Astrocyte of the spinal cord (primary cell): ENCODE data around the gene BTG2.

Experiments used
- DNase-seq: peaks from one replicate; pipeline ENCODE4 v3.0.0; 2011; ENCODE audit warnings: low read depth, low spot score
- H3K4me3 ChIP-seq: 2 replicates; pipeline ENCODE4 v1.5.1; 2011; ENCODE audit warnings: low read depth, mild to moderate bottlenecking, low read length, moderate library complexity
- in situ Hi-C: cut with HindIII; loops from 2 replicates; pipeline ENCODE4 v1.10.0; 2017; ENCODE audit warnings: low sequenced_read_pairs
- TF ChIP-seq, protein P1 (sequence below): IDR thresholded peaks from 2 replicates; pipeline ENCODE4 v1.5.1; 2012; ENCODE audit warnings: low read depth, mild to moderate bottlenecking, low read length, inconsistent platforms

BTG2 gene

GRCh38 chr1:203346769-203347102, 41.4 kb downstream of the BTG2 start:
- TF ChIP-seq, protein P1, sequence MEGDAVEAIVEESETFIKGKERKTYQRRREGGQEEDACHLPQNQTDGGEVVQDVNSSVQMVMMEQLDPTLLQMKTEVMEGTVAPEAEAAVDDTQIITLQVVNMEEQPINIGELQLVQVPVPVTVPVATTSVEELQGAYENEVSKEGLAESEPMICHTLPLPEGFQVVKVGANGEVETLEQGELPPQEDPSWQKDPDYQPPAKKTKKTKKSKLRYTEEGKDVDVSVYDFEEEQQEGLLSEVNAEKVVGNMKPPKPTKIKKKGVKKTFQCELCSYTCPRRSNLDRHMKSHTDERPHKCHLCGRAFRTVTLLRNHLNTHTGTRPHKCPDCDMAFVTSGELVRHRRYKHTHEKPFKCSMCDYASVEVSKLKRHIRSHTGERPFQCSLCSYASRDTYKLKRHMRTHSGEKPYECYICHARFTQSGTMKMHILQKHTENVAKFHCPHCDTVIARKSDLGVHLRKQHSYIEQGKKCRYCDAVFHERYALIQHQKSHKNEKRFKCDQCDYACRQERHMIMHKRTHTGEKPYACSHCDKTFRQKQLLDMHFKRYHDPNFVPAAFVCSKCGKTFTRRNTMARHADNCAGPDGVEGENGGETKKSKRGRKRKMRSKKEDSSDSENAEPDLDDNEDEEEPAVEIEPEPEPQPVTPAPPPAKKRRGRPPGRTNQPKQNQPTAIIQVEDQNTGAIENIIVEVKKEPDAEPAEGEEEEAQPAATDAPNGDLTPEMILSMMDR: no peak
- in situ Hi-C loops: no loop called here
- DNase-seq: no peak
- H3K4me3 ChIP-seq: no peak overlapping the region

- no peak overlapping the region for H3K4me3 ChIP-seq
- no peak for DNase-seq
- in situ Hi-C loops: no loop called here
- TF ChIP-seq, protein P1: no peak
Observed at GRCh38 chr1:203349166-203349565, 43.8 kb downstream of the BTG2 start.

- no peak overlapping the region for H3K4me3 ChIP-seq
- in situ Hi-C loops: no loop called here
- DNase-seq: no peak
- TF ChIP-seq, protein P1: no peak
Observed at GRCh38 chr1:203349773-203350524, 44.6 kb downstream of the BTG2 start.

GRCh38 chr1:203351037-203351625, 45.8 kb downstream of the BTG2 start, which contains the start of gene FMOD:
FMOD (minus strand) TSS chr1:203351122; CDS start chr1:203348270, 2,852 bp downstream.
- H3K4me3 ChIP-seq: no peak within 1 kb of the TSS
- TF ChIP-seq, protein P1: peak; percentile 5
- in situ Hi-C loops: no loop called here
- DNase-seq: no peak

GRCh38 chr1:203353486-203353885, 48.2 kb downstream of the BTG2 start:
- in situ Hi-C loops: no loop called here
- DNase-seq: no peak

DNA sequence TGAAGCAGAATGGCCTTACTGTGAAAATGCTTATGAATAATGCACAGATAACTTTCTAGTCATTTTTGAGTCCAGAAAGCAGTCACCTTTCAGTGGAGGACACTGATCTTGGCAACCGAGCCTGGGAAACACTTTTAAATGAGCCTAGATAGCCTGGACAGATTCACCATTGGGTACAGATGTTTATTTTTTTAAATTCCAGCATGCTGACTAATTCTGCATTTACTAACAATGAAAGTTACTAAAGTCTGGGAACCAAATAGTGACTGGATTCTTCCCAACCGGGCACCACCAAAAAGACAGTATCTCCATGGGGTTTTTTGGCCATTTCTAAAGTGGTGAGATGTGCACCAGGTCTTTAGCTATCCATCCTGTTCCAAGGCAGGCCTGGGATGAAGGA, 48.9 kb downstream of the BTG2 start:
- in situ Hi-C loops: no loop called here
- TF ChIP-seq, protein P1: no peak
- DNase-seq: peak; percentile 31
- no peak overlapping the region for H3K4me3 ChIP-seq

More at GRCh38 chr1:203353486-203353885, 48.2 kb downstream of the BTG2 start:
- H3K4me3 ChIP-seq: no peak overlapping the region
- TF ChIP-seq, protein P1: no peak
